Measurements from ENCODE around the gene WDR64.

DNA sequence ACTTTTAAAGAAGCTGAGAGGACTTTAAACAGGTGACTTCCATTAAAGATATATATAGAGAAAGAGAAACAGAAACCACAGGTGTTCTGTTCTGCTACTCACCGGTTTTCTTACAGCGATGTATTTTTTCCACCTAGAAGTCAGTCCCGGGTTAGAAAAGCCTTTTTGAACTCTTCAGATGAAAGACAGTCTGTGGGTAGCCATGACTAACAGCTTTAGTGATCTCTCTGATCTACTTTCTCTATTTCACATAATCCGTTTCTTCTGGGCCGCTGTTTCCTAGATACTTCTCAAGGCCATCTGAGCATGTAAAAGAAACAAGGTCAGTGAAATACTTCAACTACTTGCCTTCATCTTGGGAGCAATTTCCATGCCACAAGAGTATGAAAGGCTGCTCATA lies 25.1 kb downstream of the WDR64 start:
- TF ChIP-seq, protein P1, sequence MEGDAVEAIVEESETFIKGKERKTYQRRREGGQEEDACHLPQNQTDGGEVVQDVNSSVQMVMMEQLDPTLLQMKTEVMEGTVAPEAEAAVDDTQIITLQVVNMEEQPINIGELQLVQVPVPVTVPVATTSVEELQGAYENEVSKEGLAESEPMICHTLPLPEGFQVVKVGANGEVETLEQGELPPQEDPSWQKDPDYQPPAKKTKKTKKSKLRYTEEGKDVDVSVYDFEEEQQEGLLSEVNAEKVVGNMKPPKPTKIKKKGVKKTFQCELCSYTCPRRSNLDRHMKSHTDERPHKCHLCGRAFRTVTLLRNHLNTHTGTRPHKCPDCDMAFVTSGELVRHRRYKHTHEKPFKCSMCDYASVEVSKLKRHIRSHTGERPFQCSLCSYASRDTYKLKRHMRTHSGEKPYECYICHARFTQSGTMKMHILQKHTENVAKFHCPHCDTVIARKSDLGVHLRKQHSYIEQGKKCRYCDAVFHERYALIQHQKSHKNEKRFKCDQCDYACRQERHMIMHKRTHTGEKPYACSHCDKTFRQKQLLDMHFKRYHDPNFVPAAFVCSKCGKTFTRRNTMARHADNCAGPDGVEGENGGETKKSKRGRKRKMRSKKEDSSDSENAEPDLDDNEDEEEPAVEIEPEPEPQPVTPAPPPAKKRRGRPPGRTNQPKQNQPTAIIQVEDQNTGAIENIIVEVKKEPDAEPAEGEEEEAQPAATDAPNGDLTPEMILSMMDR (IDR thresholded peaks at IDR 0.05; ENCODE audit: low read length): no peak
- no peak for TF ChIP-seq EZH2 (IDR thresholded peaks at IDR 0.05; ENCODE audit: borderline replicate concordance, low read length)
